HG03066 (cell line): Measurements from ENCODE around the gene RPL32.
"Not testable (repeated sequence)": the region's sequence is repeated elsewhere in the genome, so short reads cannot be mapped to it uniquely, and the experiment has no call there.

Source experiments
- ATAC-seq: cut with Tn5 transposase; IDR thresholded peaks from one replicate; pipeline ENCODE4 v1.9.1; 2021; ENCODE audit warnings: low read depth; ENCODE audit not compliant: unreplicated experiment

The RPL32 gene

DNA sequence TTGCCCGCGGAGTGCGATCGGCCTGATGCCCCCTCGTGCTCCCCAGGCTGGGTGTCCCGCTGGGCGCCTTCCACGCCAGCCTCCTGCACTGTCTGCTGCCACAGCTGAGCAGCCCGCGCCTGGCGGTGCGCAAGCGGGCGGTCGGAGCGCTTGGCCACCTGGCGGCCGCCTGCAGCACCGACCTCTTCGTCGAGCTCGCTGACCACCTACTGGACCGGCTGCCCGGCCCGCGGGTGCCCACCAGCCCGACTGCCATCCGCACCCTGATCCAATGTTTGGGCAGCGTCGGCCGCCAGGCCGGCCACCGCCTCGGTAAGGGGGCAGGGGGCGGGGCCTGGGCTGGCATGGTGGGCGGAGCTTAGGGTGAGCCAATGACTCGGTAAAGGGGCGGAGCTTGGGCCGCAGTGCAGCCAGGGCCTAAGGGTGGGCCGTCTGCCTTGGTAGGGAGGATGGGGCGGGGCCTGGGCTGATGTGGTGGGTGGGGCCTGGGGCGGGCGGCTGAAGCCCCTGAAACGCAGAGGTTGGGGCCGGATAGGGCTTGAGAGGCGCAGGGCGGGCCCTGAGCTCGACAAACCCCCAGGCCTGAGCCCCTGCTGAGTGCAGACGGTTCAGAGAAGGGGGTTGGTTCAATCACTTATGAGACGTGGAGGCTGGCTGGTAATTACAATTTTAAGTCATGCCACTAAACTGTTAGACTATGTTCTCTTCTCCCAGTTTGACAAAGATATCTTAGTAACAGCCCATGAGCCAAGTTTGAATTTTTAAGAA lies 31.2 kb downstream of the RPL32 start:
- ATAC-seq: peak; percentile 99

GRCh38 chr3:12809435-12809834 lies 31.9 kb downstream of the RPL32 start:
- ATAC-seq: no peak

- ATAC-seq: no peak
Observed at GRCh38 chr3:12809001-12809400, 32.4 kb downstream of the RPL32 start.

DNA sequence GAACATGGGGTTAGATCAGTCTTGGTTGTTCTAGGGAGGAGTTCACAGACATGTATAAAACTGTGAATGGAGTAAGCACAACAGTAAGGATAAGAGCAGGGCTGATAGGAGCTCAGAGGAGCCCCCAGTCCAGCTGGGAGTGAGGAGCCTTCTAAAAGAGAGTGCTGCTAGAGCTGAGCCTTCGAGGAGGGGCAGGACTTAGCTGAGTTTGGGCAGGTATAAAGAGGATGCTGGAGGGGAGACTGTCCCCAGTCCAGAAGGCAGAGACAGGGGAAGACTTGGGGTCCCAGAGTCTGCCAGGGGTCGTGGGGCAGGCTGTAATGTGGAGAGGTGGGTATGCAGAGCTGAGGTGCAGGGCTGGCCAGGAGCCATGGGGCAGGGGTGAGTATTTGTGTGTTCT lies 32.8 kb downstream of the RPL32 start:
- ATAC-seq: no peak

DNA sequence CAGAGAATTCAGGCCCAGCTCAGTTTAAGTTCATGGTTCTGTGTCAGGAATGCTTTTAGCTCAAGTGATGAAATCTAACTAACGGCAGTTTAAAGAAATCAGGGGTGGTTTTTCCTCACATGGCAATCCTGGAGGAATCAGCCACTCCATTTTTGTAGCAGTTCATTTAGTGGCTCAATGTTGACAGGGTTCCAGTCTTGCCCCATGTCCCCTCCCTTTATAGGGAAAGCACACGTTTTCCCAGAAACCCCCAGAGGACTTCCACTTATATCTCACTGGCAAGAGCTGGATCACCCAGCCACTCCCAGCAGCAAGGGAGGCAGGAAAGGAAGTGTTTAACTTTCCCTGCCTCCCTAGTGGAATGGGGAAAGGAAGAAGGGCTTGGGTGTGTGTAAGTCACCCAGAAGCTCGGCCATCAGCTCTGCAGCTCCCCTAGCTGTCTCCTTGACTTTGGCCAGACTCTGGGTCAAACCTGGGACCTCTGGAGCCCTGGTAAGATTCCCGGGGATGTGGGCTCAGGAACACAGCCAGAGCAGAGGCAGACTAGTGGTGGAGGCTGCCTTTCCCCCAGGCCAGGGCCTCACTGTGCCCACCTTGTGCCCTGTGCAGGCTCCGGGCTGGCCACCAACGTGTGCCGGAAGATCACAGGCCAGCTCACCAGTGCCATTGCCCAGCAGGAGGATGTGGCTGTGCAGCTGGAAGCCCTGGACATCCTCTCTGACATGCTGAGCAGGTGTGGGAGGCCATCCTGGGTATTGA lies 33.6 kb downstream of the RPL32 start:
- no peak for ATAC-seq

DNA sequence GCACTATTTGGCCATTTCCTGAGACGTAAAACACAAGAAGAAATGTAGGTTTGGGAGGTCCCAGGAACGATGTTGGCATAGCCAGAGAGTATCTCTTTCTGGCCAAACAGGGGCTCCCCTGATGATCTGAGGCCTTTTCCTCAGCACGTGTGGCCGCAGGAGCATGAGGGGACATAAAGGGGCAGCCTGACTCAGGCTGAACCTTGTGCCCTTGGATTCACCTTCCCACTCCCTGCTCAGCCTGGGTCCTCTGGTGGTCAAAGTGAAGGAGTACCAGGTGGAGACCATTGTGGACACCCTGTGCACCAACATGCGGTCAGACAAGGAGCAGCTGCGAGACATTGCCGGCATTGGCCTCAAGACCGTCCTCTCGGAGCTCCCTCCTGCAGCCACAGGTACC lies 34.3 kb downstream of the RPL32 start:
- ATAC-seq: no peak

DNA sequence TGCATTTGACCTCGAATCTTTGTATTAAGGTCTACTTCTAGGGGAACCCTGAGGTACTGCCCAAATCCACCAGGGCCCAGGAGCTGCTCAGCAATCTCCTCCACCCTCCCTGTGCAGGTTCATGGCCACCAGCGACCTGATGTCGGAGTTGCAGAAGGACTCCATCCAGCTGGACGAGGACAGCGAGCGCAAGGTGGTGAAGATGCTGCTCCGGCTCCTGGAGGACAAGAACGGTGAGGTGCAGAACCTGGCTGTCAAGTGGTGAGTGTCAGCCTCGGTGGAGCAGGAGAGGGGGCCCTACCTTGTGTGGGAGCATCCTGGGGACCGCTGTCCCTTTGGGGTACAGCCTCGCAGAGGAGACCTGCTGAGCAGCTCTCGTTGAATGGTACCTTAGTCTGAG lies 38.0 kb downstream of the RPL32 start:
- no peak for ATAC-seq

DNA sequence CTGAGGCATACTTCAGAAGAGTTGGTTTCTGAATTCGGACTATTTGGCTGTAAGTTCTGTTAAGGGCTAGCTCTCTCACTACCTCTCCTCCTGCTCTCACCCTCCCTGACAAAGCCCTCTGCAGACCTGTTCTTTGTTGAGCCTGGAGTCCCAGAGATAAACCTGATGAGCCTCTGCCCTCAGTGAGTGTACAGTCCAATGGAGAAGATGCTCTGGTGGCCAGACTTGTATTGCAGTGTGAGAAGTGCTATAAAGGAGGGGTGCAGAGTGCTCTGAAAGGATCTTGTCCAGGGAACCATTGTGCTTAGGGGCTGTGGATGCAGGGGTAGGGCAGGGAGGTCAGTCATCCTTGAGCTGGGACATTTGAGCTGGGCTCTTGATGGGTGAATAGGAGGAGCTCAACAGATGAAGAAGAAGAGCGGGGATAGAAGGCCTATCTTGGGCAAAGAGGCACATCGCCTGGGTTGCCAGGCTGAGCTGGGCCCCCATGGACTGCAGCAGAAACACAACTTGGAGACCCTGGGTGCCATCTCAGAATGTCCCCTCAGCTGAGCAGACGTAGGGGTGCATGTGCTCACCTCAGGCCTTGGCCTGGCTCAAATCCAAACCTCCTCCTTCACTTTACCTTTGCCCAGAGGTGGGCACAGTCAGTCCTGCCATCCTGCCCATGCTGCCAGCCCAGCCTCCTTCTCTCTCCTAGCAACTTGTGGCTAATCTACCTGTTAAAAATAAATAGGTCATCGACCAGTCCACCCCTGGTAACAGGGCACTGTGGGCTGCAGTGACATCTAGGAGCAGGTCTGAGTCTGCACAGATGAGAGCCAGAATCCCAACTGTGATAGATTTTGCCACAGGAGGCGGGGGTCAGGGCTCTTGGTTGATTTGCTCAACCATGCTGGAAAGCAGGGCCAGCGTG lies 41.6 kb downstream of the RPL32 start:
- no peak for ATAC-seq

DNA sequence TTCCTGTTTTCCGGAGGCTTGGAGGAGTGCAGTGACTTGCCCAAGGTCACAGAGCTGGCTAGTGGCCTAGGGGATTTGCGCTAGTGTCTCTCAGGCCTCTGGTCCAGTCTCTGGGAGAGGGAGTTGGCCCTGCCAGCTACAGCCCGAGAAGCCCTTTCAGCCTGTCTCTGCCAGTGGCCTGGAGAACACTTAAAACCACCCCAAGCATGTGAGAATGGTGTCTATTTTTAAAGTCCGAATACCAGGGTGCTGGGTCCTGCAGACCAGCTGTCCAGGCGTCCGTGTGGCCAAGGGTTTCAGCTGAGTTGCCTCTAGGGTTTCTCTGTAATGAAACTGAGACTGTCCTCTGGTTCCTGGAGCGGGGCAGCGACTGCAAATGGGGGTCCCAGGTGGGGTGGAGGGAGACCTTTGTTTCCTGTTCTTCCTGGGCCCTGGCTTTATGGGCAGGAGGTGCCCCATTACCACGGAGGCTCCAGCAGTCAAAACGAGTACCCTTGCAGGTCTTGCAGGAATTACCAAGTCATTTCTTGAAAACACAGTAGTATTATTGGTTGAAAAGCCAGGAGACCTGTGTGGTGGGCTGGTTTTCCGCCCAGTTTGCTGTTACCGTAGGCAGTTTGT lies 42.7 kb downstream of the RPL32 start:
- ATAC-seq: no peak

DNA sequence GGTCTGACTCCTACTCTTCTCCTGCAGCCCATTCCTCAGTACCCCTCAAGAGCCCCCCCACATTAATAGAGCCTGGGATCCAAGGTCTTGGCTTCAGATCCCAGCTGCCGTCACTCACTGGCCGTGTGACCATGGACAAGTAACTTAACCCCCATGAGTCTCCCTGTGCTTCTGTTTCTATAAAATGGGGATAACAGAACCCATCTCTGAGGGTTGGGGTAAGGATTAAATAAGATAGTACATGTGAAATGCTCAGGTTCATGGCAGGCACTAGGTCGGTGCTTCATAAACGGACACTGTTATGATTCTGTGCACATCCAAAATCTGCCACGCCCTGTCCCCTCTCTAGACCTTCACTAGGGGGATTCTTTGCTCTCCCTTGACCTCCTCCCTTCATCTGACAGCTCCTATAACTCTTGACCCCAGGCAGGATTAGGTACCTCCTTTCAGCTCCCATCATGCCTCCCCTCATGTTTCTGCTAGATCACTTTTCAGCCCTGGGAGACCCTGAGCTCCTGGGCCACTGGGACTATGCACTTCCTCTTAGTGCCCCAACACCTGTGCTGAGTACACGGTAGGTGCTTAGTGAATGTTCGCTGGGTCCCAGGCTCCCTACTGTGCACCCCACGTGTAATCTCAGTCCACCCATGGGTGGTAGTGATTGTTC lies 43.3 kb downstream of the RPL32 start:
- no peak for ATAC-seq

GRCh38 chr3:12797124-12797891 lies 44.1 kb downstream of the RPL32 start:
- ATAC-seq: no peak

- no peak for ATAC-seq
Observed at GRCh38 chr3:12796171-12797123, 44.9 kb downstream of the RPL32 start, which contains the start of gene CAND2. Gene CAND2, plus strand, starts transcription at chr3:12796680. Its CDS starts 41 bp downstream, at chr3:12796721.

GRCh38 chr3:12793701-12794100 lies 47.7 kb downstream of the RPL32 start:
- no peak for ATAC-seq

- ATAC-seq: no peak
Observed at GRCh38 chr3:12791430-12791829, 49.9 kb downstream of the RPL32 start.

- not testable (repeated sequence) for ATAC-seq
Observed at GRCh38 chr3:12787967-12788690, 53.2 kb downstream of the RPL32 start.

DNA sequence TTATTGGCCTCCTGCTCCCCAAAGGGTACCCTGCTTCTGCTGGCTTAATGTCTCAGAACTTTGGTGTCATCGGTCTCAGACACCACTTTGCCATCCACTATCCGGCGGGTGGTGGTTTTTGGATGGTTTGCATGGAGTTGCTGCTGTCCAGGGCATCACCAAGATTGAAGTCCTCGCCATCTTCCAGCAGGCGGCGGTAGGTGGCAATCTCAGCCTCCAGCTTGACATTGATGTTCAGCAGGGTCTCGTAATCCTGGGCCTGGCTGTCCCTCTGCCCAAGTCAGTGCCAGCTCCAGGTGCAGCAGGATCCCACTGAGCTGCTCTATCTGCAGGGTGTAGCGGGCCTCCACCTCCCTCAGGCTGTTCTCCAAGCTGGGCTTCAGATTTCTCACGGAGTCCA lies 54.0 kb downstream of the RPL32 start:
- ATAC-seq: not testable (repeated sequence)

GRCh38 chr3:12785096-12785495 lies 56.3 kb downstream of the RPL32 start:
- ATAC-seq: no peak
